GM21526 (cell line): Measurements from ENCODE around the gene PNPLA8.
"Not testable (repeated sequence)": the region's sequence is repeated elsewhere in the genome, so short reads cannot be mapped to it uniquely, and the experiment has no call there.

Experiments used
- ATAC-seq: cut with Tn5 transposase; IDR thresholded peaks from one replicate; pipeline ENCODE4 v1.9.1; 2021; ENCODE audit warnings: moderate library complexity; ENCODE audit not compliant: unreplicated experiment, low FRiP score

The PNPLA8 gene

DNA sequence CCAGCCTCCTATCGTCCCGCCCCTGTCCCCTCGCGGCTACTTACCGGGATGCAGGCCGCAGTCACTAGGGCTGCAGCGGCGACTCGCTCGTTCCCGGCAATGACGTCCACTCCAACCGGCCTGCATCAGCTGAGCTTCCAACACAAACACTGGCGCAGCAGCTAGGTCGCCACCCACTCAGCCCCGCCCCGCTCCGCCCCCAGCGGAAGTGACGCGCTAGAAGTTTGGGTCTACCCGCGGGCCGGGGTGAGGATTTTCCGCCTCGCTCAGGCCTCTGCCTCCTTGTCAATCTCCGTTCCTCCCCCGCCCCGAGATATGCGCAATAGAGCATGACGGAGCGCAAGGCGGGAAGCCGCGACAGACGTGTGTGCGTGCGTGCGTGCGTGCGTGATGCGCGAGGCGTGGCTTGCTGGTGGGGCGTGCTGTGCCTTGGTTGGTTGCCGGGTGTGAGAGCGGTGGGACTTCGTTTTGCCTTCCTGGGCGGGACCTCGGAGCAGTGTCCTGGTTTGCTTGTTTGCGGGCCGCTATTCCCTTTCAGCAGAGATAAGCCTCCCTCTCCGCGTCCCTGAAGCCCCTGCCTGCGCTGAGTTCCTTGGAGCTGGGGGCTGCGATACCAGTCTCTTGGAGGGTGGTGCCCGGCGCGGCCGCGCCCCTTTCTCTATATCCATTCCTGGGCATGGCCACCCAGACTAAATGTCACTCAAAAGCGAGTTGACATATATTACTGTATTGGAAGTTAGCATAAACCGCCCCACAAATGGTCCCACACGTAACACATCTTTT lies at the start of gene PNPLA8:
PNPLA8 (minus strand) TSS at position 151 of the 783 bp plus-strand sequence. CDS start 10,644 bp downstream, outside the sequence.
- ATAC-seq, result peak; percentile 94

GRCh38 chr7:108575156-108575555 lies 49.2 kb upstream of the PNPLA8 start:
- ATAC-seq, result no peak

DNA sequence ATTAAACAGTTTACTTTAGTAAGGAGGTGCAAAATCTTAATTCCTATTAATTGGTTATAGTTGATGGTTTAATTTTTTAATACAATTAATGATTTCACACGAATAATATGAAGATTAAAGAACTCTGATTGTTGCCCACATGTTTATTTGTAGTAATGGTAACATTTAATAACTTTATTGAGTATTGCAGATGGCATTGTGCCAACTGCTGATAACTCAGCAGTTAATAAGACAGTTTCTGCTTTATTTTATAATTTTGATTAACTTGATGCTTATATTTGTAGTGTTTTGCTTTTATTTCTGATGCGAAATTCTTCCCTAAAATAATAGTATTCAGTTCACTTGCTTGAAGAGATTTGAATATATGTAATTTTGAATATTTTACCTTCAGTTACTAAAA lies 46.5 kb upstream of the PNPLA8 start:
- ATAC-seq, result no peak

GRCh38 chr7:108570146-108570755 lies 44.3 kb upstream of the PNPLA8 start:
- ATAC-seq, result peak; percentile 26

DNA sequence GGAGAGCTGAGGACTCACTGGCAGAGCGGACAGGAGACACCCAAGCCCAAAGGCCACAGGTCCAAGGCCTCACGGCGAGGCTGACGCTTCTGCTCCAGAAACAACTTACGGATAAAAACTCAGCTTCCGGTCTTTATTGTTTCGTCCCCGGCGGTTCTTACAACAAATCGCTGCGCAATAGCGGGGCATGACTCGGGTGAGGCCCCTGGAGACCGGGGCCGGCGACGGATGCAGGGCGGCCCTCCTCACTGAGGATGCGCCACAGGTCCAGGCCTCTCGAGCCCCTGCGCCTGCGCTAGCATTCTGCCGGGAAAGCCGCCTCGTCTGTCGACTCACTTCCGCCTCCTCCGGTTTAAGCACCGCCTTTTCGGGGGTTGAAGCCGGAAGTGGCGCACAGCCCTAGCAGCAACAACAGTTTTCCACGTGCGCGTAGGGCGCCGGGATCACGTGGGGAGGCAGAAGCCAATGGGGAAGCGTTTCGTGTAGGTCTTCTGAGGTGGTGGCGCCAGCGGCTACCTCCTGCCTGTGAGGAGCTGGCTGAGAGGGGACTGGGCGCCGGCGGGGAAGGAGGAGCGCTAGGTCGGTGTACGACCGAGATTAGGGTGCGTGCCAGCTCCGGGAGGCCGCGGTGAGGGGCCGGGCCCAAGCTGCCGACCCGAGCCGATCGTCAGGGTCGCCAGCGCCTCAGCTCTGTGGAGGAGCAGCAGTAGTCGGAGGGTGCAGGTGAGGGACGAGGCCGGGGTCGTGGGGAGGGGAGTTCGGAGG lies 43.6 kb upstream of the PNPLA8 start, which contains the start of the genes DNAJB9 and THAP5:
DNAJB9 (plus strand) TSS at position 494 of the 765 bp plus-strand sequence. CDS start 1,853 bp downstream, outside the sequence.
THAP5 (minus strand) TSS at position 326 of the 765 bp plus-strand sequence; CDS start at position 189, 137 bp downstream.
- peak; percentile 95 for ATAC-seq

- ATAC-seq, result no peak
Measured at GRCh38 chr7:108568801-108569380, 43.0 kb upstream of the PNPLA8 start.

DNA sequence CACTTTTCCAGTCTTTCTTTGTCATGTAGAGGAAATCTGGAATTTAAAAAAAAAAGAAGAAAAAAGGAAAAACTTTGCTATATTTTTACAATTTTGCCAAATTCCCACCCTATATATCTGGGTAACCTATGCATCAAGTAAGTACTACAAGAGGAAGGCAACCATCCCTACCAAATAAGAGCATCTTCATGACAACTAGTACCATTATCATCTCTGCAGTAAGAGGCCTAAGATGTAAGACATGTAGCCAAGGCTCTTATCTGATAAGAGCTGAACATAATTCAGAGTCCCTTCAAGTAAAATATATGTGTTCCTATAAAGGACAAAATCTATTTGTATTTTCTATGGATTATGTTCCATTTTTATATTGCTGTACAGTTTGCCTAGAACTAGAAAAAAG lies 40.1 kb upstream of the PNPLA8 start:
- ATAC-seq, result no peak

DNA sequence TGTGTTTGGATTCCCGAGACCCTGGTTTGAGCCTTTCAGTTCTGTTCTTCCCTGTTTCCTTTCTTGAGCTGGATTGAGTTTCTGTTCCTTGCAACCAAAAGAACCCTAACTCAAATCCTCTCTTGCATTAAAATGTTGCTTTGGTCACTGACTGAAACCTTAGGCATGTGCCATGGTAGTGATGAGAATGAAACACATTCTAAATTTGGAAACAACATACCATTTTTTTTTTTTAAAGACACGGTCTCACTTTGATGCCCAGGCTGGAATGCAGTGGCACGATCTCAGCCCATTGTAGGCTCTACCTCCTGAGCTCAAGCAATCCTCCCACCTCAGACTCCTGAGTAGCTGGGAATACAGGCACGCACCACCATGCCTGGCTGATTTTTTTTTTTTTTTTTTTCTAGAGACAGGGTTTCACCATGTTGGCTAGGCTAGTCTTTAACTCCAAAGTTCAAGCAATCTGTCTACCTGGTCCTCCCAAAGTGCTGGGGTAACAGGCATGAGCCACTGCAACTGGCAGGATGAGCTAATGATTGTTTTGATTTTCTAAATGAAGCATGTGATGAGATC lies 35.2 kb upstream of the PNPLA8 start:
- ATAC-seq, result no peak

DNA sequence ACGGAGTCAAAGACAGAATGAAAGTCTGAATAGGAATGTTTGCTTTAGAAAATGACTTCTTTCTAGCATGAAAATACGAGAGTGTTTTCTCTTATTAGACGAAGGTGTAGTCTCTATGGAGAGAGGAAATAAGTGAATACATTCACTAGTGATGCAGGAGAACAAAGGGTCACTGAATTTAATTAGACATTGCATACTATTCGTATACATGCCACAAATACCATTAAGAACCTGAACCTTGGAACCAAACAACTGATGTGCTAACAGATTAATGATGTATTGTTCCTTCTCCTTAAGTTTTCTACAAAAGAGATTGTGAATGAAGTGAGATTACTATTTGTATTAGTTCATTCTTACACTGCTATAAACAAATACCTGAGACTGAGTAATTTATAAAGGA lies 33.3 kb upstream of the PNPLA8 start:
- no peak for ATAC-seq

DNA sequence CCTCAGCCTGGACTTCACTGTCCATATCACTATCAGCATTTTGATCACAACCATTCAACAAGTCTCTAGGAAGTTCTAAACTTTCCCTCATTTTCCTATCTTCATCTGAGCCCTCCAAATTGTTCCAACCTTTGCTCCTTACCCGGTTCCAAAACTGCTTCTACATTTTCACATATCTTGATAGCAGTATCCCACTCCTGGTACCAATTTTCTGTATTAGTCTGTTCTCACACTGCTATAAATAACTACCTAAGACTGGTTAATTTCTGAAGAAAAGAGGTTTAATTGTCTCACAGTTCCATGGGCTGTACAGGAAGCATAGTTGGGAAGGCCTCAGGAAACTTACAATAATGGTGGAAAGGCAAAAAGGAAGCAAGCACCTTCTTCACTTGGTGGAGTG lies 31.7 kb upstream of the PNPLA8 start:
- no peak for ATAC-seq

DNA sequence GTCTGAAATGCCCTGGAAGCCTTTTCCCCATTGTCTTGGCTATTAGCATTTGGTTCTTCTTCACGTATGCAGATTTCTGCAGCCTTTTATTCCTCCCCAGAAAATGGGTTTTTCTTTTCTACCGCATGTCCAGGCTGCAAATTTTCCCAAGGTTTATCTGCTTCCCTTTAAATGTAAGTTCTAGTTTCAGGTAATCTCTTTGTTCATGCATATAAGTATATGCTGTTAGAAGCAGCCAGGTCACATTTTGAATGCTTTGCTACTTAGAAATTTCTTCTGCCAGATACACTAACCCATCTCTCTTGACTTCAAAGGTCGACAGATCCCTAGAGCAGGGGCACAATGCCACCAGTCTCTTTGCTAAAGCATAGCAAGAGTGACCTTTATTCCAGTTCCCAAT lies 31.3 kb upstream of the PNPLA8 start:
- no peak for ATAC-seq

DNA sequence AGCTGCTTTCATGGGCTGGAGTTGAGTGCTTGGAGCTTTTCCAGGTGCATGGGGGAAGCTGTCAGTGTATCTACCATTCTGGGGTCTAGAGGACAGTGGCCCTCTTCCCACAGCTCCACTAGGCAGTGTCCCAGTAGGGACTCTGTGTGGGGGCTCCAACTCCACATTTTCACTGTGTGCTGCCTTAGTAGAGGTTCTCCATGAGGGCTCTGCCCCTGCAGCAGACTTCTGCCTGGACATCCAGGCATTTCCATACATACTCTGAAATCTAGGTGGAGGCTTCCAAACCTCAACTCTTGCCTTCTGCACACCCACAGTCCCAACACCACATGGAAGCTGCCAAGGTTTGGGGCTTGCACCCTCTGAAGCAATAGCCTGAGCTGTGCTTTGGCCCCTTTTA lies 30.7 kb upstream of the PNPLA8 start:
- not testable (repeated sequence) for ATAC-seq

- not testable (repeated sequence) for ATAC-seq
Measured at GRCh38 chr7:108548141-108548896, 22.4 kb upstream of the PNPLA8 start.

GRCh38 chr7:108541478-108541877 lies 15.5 kb upstream of the PNPLA8 start:
- ATAC-seq, result no peak

GRCh38 chr7:108538685-108539084 lies 12.8 kb upstream of the PNPLA8 start:
- not testable (repeated sequence) for ATAC-seq

GRCh38 chr7:108538236-108538635 lies 12.3 kb upstream of the PNPLA8 start:
- ATAC-seq, result not testable (repeated sequence)

DNA sequence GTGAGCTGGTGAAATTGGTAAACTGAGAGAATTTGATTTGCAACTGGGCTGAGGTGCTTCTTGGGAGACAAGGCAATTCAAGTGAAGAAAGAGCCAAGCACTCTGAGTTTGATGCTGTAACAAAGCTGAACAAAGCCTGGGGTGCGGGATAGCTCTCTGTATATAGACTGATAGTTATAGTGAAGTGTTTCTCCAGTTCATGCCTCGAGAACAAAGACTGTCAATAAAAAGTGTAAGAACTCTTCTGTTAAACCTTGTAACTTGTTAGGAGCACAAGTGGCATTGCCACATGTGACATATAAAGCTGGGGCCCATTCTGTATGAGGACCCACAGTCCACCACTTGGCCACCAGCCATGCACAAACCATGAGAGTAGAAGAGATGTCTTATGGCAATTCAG lies 11.3 kb upstream of the PNPLA8 start:
- no peak for ATAC-seq

DNA sequence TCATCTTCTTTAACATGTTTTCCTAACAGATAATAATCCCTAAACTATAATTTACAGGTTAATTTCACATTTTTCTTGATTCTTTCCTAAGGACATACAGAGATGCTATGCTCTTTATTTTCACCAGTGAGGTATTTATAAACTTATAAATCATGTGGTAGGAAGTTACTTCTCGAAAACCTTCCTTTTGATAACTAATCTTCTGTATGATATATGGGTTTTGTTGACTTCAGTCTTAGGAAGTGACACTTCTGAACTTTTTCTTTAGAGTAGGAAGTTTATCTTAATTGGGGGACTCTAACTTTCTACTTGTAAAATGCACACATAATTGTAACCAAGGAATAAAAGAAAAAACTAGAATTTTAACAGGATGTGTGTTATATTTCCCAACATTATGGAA lies 9.8 kb upstream of the PNPLA8 start:
- ATAC-seq, result no peak

GRCh38 chr7:108535257-108535656 lies 9.3 kb upstream of the PNPLA8 start:
- no peak for ATAC-seq

GRCh38 chr7:108533712-108534111 lies 7.8 kb upstream of the PNPLA8 start:
- ATAC-seq, result no peak
